GM19023 (cell line): ENCODE measurements around the gene MYBPH.

Experiments used
- ATAC-seq: cut with Tn5 transposase; IDR thresholded peaks from one replicate; pipeline ENCODE4 v1.9.1; 2021; ENCODE audit warnings: mild to moderate bottlenecking, moderate library complexity; ENCODE audit not compliant: unreplicated experiment

The MYBPH gene

DNA sequence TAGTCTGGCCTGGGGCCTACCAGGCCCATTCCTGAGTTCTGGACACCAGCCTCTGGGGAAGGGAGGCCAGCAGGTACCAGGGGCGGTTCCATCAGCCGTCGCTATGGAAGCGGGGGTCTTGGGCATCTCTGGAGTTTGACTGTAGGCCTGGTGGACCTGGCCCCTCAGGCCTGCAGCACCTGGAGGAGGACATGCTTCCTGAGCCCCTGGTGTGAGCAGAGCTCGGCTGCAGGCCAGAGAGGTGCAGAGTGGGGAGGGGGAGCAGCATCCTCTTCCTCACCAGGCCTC lies 7.8 kb downstream of the MYBPH start:
- no peak for ATAC-seq

DNA sequence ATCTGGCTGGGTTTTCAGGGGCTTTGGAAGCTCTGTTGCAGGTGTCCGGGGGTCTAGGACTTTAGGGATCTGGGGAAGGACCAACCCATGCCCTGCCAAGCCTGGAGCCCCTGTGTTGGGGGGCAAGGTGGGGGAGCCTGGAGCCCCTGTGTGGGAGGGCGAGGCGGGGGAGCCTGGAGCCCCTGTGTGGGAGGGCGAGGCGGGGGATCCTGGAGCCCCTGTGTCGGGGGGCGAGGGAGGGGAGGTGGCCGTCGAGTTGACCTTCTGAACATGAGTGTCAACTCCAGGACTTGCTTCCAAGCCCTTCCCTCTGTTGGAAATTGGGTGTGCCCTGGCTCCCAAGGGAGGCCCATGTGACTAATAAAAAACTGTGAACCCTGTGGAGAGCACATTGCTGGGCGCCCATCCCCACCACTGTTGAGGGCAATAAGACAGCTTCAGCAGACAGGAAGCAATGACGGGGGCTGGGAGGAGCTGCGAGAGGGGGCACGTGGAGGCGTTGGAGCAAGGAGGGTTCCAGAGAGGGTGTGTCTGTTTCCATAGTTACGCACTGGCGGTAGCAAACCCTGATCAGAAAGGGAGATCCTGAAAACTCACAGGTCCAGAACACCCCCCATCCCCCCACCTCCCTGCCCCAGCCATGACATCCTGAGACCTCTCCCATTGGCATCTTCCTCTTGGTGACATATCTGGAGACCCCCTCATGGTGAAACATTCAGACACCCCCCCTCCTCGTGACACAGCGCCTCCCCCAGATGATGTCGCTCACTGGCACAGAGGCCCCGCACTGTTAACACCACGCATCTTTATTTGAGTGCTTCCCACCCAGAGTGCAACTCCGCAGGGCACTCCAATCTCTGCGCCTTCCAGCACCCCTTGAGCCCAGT lies 8.4 kb downstream of the MYBPH start:
- no peak for ATAC-seq

DNA sequence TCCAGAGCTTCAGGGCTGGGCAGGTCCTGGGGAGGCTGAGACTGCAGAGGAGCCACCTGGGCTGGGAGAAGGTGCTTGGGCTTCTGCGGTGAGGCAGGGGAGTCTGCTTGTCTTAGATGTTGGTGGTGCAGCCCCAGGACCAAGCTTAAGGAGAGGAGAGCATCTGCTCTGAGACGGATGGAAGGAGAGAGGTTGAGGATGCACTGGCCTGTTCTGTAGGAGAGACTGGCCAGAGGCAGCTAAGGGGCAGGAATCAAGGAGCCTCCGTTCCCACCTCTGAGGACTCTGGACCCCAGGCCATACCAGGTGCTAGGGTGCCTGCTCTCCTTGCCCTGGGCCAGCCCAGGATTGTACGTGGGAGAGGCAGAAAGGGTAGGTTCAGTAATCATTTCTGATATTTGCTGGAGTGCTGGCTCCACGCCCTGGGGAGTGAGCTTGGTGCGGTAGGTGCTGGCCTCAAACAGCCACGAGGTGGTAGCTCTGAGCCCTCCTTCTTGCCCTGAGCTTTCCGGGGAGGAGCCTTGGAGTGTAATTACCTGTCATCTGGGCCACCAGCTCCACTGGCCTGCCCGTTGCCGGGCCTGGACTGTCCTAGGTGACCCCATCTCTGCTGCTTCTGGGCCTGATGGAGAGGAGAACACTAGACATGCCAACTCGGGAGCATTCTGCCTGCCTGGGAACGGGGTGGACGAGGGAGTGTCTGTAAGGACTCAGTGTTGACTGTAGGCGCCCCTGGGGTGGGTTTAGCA lies 9.3 kb downstream of the MYBPH start:
- ATAC-seq, result no peak

DNA sequence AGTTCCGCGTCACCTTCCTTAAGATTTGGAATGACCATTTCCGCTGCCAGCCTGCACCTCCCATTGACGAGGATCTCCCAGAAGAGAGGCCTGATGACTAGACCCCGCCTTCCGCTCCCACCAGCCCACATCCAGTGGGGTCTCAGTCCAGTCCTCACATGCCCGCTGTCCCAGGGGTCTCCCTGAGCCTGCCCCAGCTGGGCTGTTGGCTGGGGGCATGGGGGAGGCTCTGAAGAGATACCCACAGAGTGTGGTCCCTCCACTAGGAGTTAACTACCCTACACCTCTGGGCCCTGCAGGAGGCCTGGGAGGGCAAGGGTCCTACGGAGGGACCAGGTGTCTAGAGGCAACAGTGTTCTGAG lies 9.8 kb downstream of the MYBPH start:
- no peak for ATAC-seq

DNA sequence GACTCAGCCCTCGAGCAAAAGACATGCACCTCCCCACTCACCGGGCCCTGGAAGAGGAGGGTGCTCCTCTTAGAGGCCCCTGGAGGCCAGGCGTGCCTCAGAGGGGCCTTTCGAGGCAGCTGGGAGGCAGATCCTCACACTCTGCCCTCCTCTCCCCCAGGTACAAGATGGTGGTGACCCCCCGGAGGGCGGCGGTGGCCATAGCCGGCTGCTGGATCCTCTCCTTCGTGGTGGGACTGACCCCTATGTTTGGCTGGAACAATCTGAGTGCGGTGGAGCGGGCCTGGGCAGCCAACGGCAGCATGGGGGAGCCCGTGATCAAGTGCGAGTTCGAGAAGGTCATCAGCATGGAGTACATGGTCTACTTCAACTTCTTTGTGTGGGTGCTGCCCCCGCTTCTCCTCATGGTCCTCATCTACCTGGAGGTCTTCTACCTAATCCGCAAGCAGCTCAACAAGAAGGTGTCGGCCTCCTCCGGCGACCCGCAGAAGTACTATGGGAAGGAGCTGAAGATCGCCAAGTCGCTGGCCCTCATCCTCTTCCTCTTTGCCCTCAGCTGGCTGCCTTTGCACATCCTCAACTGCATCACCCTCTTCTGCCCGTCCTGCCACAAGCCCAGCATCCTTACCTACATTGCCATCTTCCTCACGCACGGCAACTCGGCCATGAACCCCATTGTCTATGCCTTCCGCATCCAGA lies 10.4 kb downstream of the MYBPH start:
- ATAC-seq, result no peak

DNA sequence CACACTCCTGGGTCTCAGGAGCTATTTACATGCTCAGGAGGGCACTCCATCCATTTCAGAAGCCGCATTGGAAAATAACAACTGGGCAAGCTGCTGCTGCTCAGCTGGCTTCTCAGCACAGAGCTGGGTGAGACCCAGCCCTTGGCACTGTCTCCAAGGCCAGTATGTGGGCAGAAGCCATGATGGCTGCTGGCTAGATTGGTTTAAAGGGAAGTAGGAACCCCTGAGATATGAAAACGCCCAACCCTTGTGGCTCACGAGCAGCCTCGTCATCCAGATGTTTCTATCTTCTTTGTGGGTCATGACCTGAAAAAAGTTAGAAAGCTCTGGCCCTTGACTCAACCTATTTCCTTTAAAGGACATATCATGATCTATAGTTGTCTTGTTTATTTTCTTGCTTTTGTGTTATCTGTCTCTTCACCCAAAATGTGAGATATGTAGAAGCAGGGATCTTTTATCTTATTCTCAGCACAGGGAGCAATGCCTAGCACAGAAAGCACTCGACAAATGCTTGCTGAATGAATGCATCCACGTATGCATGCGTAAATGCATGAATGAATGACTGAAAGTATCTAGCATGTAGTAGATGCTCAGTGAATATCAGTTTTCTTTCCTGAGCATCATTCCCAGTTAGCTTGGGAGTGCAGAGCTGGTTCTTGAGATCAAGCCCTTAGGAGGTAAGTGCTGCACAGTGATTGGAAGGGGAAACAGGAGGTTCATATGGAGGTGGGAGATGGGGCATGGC lies 11.6 kb downstream of the MYBPH start:
- ATAC-seq, result no peak

DNA sequence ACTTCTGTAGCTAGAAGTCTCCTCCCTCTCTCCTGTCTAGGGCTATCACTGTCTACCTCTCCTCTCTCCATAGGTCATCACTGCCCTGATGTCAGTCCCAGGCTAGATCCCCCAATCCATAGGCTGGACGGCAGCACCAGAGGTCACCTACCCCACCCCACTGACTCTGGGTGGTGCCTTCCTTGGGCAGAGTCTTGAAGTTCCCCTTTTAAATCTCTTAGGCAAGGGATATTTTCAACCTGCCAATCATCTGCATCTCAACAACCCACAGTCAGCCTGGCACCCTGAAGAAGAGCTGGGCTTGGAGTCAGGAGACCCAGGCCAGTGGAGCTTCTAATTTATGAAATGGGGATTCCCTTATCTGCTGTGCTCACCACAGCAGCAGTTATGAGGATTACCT lies 13.2 kb downstream of the MYBPH start:
- no peak for ATAC-seq

DNA sequence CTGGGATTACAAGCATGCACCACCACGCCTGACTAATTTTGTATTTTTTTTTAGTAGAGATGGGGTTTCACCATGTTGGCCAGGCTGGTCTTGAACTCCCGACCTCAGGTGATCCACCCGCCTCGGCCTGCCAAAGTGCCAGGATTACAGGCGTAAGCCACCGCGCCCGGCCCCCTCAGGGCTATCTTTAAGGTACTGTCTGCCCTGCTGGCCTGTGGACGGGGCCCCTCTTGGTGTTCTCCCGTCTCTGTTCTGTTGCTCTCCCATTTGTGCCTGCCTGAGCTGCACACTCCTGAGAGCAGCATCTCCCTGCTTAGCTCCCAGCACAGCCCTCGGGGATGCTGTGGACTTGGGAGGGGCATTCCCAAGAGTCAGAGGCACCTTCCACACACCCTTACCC lies 13.9 kb downstream of the MYBPH start:
- no peak for ATAC-seq

DNA sequence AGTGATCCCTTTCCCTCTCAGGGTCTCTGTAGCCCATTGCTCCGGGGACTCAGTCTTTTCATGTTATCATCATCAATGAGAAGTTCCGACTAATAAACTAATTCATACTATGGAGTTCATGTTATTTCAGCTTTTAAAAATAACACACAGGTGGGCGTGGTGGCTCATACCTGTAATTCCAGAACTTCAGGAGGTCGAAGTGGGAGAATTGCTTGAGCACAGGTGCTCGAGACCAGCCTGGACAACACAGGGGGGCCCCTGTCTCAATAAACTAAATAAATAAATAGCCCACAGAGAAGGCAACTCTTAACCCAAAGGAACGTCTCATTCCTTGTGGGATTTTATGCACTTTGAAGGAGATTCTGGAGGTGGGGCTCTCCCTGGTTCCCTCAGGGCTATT lies 14.5 kb downstream of the MYBPH start:
- ATAC-seq, result no peak

DNA sequence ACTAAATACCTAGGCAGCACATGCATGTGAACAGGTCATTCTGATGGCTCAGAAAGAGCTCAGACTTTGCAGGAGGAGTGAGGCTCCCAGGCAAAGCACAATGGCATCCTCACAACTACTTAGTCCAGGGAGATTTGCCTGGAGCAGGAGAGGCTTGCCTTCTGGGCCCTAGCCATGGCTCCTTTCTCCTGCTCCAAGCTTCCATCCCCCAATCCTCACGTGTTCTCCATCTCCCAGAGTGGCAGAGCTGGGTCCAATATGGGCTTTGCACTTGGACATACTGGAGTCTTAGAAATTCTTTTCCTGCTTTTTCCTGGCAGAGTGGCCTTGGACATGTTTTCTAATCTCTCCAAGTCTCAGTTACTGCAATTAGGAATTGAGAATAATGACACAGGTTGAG lies 15.8 kb downstream of the MYBPH start:
- ATAC-seq, result no peak

DNA sequence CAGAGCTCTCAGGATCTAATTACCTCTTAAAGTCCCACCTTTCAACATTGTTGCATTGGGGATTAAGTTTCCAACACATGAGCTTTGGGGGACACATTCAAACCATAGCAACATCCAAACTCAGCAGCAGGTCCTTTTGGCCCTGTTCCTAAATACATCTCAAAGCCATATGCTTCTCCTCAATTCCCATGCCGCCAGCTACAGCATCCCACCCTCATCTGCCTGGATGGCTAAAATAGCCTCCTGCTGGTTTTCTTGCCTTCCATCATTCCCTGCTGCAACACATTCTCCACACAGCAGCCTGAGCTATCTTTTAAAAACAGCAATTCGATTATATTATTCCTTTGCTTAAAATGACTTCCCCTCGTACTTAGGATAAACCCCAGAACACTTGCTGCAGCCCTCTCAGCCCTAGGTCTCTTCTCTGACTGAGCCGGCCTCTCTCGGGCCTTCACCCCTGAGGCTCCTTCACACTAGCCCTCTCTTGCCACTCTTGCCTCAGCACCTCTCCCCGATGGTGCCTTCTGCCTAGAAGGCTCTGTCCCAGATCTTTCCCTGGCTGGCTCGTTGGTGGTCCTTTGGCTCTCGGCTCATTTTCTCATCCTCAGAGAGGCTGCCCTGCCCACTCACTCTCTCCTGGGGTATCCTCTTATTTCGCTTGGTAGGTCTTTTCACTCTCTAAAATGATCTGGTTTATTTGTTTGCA lies 16.5 kb downstream of the MYBPH start:
- ATAC-seq, result no peak

DNA sequence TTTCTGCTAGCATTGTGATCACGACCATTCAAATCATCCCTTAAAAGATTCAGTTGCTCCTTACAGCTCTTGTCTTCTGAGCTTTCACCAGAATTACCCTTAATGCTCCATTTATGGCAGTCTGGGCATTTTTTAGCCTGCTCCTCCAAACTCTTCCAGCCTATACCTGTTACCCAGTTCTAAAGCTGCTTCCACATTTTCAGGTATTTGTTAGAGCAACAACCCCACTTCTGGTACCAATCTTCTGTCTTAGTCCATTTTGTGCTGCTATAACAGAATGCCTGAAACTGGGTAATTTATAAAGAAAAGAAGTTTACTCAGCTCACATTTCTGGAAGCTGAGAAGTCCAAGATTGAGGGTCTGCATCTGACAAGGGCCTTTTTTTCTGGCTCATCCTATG lies 17.2 kb downstream of the MYBPH start:
- ATAC-seq, result no peak

DNA sequence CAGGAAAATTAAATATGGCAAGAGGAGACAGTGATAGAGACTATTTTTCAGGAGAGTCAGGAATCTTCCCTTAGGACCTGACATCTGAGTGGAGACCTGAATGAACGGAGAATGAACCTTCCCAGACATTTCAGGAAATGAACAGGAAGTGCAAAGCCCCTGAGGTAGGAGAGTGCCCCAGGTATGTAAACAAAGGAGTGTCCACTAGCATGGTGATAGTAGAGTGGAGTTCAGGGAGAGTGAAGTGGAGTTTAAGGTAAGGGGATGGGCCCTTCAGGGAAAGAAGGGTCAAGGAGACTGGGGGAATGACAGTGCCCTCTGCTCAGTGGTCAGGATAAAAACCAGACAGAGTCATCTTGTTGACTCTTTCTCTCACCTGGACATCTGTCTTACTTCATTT lies 19.3 kb downstream of the MYBPH start:
- ATAC-seq, result no peak

DNA sequence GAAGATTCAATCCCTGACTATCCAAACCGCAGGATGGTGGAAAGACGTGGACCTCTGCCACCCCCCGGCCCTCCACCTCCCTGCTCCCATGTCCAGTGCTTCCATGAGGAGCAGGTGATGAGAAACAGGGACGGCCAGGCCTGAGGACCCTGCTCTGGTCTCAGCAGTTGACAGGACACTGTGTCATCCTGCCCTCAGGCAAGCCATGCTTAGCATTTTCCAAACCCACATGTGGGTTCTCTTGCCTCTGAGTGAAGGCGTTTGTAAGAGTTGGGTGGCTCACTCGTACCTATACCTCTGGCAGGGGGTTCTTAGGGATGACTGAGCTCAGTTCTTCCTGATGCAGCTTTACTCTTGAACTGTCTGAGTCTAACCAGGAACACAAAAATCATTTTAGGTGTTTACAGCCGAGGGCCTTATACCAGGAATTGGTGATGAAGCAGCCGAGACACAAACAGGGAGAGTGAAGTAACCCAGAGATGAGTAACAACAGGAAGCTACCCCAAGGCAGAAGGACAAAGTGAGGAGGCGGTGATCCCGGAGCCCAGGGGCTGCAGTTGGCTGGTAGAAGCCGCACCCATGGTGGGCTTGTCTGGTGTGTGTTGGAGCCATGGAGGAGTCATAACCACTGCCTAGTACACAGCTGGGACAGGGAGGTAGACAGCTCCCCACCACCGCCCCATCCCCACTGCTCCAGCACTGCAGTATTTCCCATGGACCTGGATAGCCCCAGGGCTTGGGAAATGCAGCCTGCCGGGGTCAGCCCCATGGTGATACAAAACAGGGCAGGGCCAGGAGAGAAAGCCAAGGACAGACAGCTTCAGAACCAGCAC lies 21.4 kb downstream of the MYBPH start:
- no peak for ATAC-seq

DNA sequence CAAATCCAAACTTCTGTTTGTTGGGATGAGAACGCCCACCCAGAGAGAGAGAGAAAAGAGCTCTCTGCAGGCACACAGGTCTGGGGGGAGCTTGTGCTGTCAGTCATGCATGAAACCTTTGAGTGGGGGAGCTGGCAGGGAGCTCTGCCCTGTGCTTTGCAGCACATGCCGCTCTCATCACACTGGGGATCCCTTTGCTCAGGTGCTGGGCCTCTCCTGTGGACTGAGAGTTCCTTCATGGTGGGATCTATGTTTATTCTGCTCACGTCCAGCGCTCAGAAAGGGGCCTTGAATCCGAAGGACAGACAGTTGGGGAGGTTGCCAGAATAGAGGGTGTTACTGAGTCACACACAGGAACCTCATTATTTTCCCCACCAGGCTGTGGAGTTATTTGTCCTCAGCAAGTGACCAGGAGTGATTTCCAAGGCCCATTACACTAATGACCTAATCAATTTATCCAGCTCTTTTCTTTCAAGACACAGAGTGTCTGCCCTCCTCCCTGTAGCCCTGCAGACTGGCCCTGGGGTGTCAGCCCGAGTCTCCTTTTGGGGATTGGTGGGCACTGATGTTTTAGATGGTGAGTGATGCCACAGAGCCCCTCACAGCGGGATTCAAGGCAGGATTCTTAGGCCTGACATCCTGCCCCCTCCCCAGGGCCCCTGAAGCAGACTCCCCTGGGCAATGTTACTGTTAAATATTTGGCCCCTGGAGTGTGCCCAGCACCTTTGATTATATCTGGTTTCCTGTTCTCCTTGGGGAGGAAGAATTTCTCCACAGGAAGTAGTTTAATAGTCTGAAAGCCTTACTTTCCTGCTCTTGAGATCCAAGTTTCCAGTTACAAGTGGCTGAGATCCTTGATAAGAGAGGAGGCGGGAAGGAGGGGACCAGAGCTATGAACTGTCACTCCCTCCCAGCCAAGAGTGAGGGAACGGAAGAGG lies 22.3 kb downstream of the MYBPH start:
- no peak for ATAC-seq

DNA sequence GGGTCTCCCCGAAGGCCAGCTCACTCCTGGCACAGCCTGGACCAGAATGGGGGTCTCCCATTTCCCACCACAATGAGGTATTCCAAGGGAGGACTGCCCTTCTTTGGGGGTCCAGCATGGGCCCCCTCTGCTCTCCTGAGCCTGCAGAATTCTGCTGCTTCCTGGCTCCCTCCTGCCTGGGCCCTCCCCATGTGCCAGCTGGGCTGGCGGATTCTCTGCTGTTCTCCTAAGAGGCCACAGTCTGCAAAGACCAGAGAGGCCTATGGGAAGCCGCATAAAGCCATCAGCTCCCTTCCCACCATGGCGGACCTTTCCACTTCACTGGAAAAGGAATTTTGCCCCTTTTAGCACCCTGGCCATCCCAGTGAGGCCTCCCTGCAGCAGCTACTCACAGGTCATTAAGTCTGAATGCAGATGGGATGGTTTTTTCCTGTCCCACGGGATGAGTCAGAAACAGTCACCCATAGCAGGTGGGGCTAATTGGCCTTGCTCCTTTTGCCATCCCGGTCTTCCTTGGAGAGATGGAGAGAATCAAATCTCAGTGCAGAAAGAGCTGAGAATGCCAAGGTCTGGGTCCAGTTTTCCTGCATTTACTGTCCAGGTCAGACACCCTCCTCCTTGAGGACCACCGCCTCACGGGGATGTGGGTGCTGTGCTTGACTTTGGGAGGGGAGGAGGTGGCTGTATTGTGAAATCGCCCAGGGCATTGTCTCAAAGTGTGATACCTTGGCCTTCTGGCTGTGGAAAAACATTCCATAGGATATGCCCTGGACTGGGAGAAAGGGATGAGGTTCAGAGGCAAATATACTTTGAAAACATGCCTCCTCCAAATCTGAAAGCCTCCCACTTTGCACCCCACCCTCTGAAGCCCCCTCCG lies 23.2 kb downstream of the MYBPH start:
- no peak for ATAC-seq

DNA sequence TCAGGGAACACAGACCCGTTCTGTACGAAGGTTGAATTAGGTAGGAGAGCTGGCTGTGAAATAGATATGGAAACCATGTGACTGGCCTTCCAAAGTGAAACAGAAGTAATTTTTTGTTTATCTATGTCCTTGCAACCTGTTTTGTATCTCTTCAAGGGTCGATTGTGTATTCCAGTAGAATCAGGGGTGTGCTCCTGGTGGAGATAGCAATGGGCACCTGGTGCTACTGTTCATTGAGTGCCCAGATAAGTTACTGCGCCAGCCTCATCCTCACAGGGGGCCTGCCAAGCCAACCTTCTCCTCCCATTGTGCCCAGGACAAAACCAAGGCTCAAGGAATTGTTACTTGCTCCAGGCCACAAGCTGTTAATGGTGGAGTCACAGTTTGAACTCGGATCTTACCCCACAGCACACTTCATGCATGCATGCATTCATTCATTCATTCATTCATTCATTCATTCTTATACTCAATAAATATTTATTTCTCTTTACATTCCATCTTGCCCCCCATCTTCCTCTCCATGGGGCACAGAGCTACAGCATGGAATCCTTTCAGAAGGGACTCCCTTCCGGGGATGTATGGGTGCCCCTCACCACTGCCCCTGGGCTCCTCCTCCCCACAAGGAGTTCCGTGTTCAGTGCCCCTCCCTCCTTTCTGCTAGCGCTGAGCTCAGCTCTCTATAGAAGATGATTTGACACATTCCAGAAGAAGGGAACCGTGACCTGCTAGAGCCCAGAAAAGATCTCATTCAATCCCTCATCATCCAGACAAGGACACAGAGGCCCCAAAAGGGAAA lies 24.1 kb downstream of the MYBPH start:
- no peak for ATAC-seq
